ENCODE measurements around the gene IGF1R. TPM values are rescaled to one million over a fixed set of nuclear protein-coding genes. Genes with fewer than 3 reads are reported as not detected.

IGF1R gene
- total RNA-seq, 1 donor from 2014 or later = 23.5 TPM

GRCh38 chr15:98648654-98649471, 524 bp downstream of the IGF1R start:
- peaks cover 3% of the 10 kb centered on the region for H3K27me3 Mint-ChIP-seq (ENCODE audit: insufficient read depth, low read depth)
- Histone ChIP-seq H4K20me1 (ENCODE audit: low read depth) (peaks cover 46% of the 10 kb centered on the region), H3K36me3 (no peaks in the 10 kb centered on the region), H3F3A (ENCODE audit: low read depth) (peaks cover 36% of the 10 kb centered on the region), H3K9ac (peak overlapping the region; percentile 47), H3K27me3 (no peaks in the 10 kb centered on the region), H2AFZ (replicated peaks) (no peak overlapping the region), H3K79me2 (ENCODE audit: low read depth) (peaks cover 63% of the 10 kb centered on the region), H3K27ac (peak overlapping the region; percentile 89), H3K4me2 (peak overlapping the region; percentile 98), H3K4me1 (peaks cover 40% of the 10 kb centered on the region), H3K9me3 (ENCODE audit: low read depth) (no peaks in the 10 kb centered on the region), H3K4me3 (peak overlapping the region; percentile 84)
- peak overlapping the region; percentile 89 for H3K27ac Mint-ChIP-seq
- TF ChIP-seq EZH2 (IDR thresholded peaks at IDR 0.05) (no peak), EZH2phosphoT487 (IDR thresholded peaks at IDR 0.05) (no peak)
- TF ChIP-seq, protein P1, sequence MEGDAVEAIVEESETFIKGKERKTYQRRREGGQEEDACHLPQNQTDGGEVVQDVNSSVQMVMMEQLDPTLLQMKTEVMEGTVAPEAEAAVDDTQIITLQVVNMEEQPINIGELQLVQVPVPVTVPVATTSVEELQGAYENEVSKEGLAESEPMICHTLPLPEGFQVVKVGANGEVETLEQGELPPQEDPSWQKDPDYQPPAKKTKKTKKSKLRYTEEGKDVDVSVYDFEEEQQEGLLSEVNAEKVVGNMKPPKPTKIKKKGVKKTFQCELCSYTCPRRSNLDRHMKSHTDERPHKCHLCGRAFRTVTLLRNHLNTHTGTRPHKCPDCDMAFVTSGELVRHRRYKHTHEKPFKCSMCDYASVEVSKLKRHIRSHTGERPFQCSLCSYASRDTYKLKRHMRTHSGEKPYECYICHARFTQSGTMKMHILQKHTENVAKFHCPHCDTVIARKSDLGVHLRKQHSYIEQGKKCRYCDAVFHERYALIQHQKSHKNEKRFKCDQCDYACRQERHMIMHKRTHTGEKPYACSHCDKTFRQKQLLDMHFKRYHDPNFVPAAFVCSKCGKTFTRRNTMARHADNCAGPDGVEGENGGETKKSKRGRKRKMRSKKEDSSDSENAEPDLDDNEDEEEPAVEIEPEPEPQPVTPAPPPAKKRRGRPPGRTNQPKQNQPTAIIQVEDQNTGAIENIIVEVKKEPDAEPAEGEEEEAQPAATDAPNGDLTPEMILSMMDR (IDR thresholded peaks at IDR 0.05) = no peak
- no peaks in the 10 kb centered on the region for H3K9me3 Mint-ChIP-seq
- H3K4me1 Mint-ChIP-seq = peaks cover 25% of the 10 kb centered on the region
- no peaks in the 10 kb centered on the region for H3K36me3 Mint-ChIP-seq
- H3K4me3 Mint-ChIP-seq = peak overlapping the region; percentile 92
- DNase-seq (ENCODE audit: low spot score) = peak; percentile 93

GRCh38 chr15:98649472-98650416, 1.4 kb downstream of the IGF1R start:
- Histone ChIP-seq H2AFZ (replicated peaks) (no peak overlapping the region), H3K4me1 (peaks cover 41% of the 10 kb centered on the region), H3F3A (ENCODE audit: low read depth) (peaks cover 29% of the 10 kb centered on the region), H3K4me2 (peak overlapping the region; percentile 98), H3K9me3 (ENCODE audit: low read depth) (no peaks in the 10 kb centered on the region), H3K27me3 (no peaks in the 10 kb centered on the region), H3K36me3 (no peaks in the 10 kb centered on the region), H3K79me2 (ENCODE audit: low read depth) (peaks cover 71% of the 10 kb centered on the region), H3K9ac (peak overlapping the region; percentile 38), H3K27ac (no peak overlapping the region), H4K20me1 (ENCODE audit: low read depth) (peaks cover 55% of the 10 kb centered on the region), H3K4me3 (peak overlapping the region; percentile 84)
- TF ChIP-seq EZH2 (IDR thresholded peaks at IDR 0.05) = no peak
- no peak for TF ChIP-seq EZH2phosphoT487 (IDR thresholded peaks at IDR 0.05)
- TF ChIP-seq, protein P1 (IDR thresholded peaks at IDR 0.05) = peak; percentile 16
- Mint-ChIP-seq H3K4me3 (peak overlapping the region; percentile 97), H3K4me1 (peaks cover 32% of the 10 kb centered on the region), H3K27ac (no peak overlapping the region), H3K27me3 (ENCODE audit: insufficient read depth, low read depth) (peaks cover 3% of the 10 kb centered on the region), H3K9me3 (no peaks in the 10 kb centered on the region), H3K36me3 (no peaks in the 10 kb centered on the region)
- peak; percentile 58 for DNase-seq (ENCODE audit: low spot score)

DNA sequence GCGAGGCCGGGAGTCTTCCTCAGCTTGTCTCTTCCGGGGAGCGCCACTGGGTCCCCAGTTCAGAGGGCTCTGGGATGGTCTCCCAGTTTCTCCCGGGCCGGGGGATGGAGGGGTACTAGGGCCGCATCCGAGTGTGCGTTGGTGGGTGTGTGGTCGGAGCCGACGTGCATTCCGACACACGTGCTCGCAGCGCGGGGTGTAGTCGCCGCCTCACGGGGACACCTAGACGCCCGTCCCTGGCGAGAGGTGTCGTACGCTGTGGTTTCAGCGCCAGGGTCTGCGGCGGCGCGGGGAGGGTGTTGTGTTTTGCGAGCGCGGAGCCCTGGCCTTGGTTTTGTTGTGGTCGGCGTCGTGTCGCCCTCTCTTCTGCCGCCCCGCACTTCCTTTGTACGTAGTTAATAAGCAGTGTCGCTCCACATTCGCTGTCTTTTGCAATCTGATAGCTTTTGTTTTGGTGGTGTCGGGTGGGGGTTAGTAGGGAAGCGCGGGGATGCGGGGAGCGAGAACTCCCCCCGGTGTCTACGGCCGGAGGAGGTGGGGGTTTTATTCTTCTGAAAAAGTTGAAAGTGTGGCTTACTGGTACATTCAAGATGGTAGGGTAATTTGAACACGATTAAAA, 2.2 kb downstream of the IGF1R start:
- Mint-ChIP-seq H3K27me3 (ENCODE audit: insufficient read depth, low read depth) (peaks cover 3% of the 10 kb centered on the region), H3K27ac (peak overlapping the region; percentile 97), H3K9me3 (no peaks in the 10 kb centered on the region), H3K4me3 (peak overlapping the region; percentile 97), H3K36me3 (no peaks in the 10 kb centered on the region), H3K4me1 (peaks cover 37% of the 10 kb centered on the region)
- Histone ChIP-seq H3K79me2 (ENCODE audit: low read depth) (peaks cover 77% of the 10 kb centered on the region), H3K4me1 (peaks cover 43% of the 10 kb centered on the region), H3K9ac (peak overlapping the region; percentile 38), H4K20me1 (ENCODE audit: low read depth) (peaks cover 63% of the 10 kb centered on the region), H3K27me3 (no peaks in the 10 kb centered on the region), H3K9me3 (ENCODE audit: low read depth) (no peaks in the 10 kb centered on the region), H3K36me3 (no peaks in the 10 kb centered on the region), H2AFZ (replicated peaks) (no peak overlapping the region), H3K4me3 (peak overlapping the region; percentile 84), H3K27ac (no peak overlapping the region), H3K4me2 (peak overlapping the region; percentile 98), H3F3A (ENCODE audit: low read depth) (peaks cover 29% of the 10 kb centered on the region)
- DNase-seq (ENCODE audit: low spot score) = peak; percentile 75
- TF ChIP-seq EZH2 (IDR thresholded peaks at IDR 0.05) (no peak), EZH2phosphoT487 (IDR thresholded peaks at IDR 0.05) (no peak)
- TF ChIP-seq, protein P1 (IDR thresholded peaks at IDR 0.05) = no peak

All from neural progenitor cell (in vitro differentiated cells).